Transverse colon (tissue), 4 donors: Measurements from ENCODE around the gene PDE8A.

ENCODE experiments used
- POLR2AphosphoS5 ChIP-seq, 3 donors: sonication (generic); formaldehyde crosslinking; IDR thresholded peaks; one replicate each; pipeline ENCODE4 v1.6.1; 2016; ENCODE audit warnings: antibody characterized with exemption in 3 of 3
- TF ChIP-seq, protein P1 (sequence below), 5 experiments: fragments of 200-600 bp in 3 of 5; fragments of 450-650 bp in 2 of 5; sonication (generic) in 3 of 5; IDR thresholded peaks; 1 replicate in 2 of 5; 2 replicates in 3 of 5; pipeline ENCODE4 v1.5.1; 2016 to 2017; ENCODE audit warnings: antibody characterized with exemption in 5 of 5, inconsistent platforms in 3 of 5, mild to moderate bottlenecking in 2 of 5, moderate library complexity in 1 of 5

DNA sequence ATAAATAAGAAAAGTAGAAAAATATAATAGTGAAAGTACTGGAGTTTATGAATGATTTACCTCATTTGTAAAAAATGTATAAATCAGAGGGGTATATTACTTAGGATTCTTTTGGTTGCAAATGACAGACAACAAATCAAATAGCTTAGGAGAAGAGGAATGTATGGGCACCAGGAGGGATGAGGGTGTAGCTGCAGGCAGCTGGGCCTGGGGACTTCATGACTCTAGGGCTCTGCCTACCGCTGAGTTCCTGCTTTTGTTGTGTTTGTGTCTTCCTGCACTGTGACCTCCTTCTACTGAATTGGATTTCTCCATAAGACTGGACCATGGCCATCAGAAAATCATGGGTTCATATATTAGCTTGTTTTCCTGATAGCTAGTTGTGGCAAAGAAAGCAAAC, 27.9 kb upstream of the PDE8A start:
- TF ChIP-seq, protein P1, sequence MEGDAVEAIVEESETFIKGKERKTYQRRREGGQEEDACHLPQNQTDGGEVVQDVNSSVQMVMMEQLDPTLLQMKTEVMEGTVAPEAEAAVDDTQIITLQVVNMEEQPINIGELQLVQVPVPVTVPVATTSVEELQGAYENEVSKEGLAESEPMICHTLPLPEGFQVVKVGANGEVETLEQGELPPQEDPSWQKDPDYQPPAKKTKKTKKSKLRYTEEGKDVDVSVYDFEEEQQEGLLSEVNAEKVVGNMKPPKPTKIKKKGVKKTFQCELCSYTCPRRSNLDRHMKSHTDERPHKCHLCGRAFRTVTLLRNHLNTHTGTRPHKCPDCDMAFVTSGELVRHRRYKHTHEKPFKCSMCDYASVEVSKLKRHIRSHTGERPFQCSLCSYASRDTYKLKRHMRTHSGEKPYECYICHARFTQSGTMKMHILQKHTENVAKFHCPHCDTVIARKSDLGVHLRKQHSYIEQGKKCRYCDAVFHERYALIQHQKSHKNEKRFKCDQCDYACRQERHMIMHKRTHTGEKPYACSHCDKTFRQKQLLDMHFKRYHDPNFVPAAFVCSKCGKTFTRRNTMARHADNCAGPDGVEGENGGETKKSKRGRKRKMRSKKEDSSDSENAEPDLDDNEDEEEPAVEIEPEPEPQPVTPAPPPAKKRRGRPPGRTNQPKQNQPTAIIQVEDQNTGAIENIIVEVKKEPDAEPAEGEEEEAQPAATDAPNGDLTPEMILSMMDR (IDR thresholded peaks at IDR 0.05) = no peak
- TF ChIP-seq POLR2AphosphoS5 (IDR thresholded peaks at IDR 0.05) = no peak
